SU-DHL-6 (cell line): ENCODE measurements around the gene SVIL.
A peak's percentile ranks its signal among the peaks of the same experiment; 100 is the strongest.
"Not testable (repeated sequence)": the region's sequence is repeated elsewhere in the genome, so short reads cannot be mapped to it uniquely, and the experiment has no call there.

Experiments used
- EZH2phosphoT487 ChIP-seq: fragments of 200-600 bp; sonication (generic), shearing (Covaris generic); conservative IDR thresholded peaks from 2 replicates; pipeline ENCODE4 v1.6.1; 2018; ENCODE audit warnings: mild to moderate bottlenecking, antibody characterized with exemption, low read length, moderate library complexity, mixed read lengths
- TF ChIP-seq, protein P1 (sequence below): fragments of 200-600 bp; sonication (generic); IDR thresholded peaks from one replicate; pipeline ENCODE4 v1.5.1; 2017; ENCODE audit warnings: antibody characterized with exemption, mild to moderate bottlenecking, low read length, moderate library complexity; ENCODE audit not compliant: insufficient read depth, poor library complexity, severe bottlenecking

- not testable (repeated sequence) for TF ChIP-seq EZH2phosphoT487
- TF ChIP-seq, protein P1, sequence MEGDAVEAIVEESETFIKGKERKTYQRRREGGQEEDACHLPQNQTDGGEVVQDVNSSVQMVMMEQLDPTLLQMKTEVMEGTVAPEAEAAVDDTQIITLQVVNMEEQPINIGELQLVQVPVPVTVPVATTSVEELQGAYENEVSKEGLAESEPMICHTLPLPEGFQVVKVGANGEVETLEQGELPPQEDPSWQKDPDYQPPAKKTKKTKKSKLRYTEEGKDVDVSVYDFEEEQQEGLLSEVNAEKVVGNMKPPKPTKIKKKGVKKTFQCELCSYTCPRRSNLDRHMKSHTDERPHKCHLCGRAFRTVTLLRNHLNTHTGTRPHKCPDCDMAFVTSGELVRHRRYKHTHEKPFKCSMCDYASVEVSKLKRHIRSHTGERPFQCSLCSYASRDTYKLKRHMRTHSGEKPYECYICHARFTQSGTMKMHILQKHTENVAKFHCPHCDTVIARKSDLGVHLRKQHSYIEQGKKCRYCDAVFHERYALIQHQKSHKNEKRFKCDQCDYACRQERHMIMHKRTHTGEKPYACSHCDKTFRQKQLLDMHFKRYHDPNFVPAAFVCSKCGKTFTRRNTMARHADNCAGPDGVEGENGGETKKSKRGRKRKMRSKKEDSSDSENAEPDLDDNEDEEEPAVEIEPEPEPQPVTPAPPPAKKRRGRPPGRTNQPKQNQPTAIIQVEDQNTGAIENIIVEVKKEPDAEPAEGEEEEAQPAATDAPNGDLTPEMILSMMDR = peak; percentile 39
These were observed 185.8 kb downstream of the SVIL start for GRCh38 chr10:29448756-29449592.
